A549 (cell line): ENCODE data around the gene SPATA45. TPM values are rescaled to one million over a fixed set of nuclear protein-coding genes. Genes with fewer than 3 reads are reported as not detected.

Source experiments
- ATAC-seq, 2 experiments: fragments of 200-7000 bp in 1 of 2; fragments of >200 bp in 1 of 2; cut with Nextera tagmentation in 1 of 2; cut with Tn5 transposase in 1 of 2; 3 replicates each; pipeline versions ENCODE4 v1.8.0 to v1.9.1; 2018 to 2020; ENCODE audit warnings: mild to moderate bottlenecking in 1 of 2, moderate library complexity in 1 of 2
- CTCF ChIA-PET: fragments of 300-600 bp; sonication (Branson Sonifier 250); formaldehyde crosslinking; extraction: SDS; loops from one replicate; lab custom pipeline; 2021; ENCODE audit warnings: antibody characterized with exemption, inconsistent platforms; lab: Yijun Ruan, JAX
- POLR2A ChIA-PET: fragments of 350-600 bp; formaldehyde crosslinking; extraction: SDS; loops from one replicate; lab custom pipeline; 2021; ENCODE audit warnings: antibody characterized with exemption, inconsistent platforms; lab: Yijun Ruan, JAX
- DNase-seq, 2 experiments: peaks; one replicate each; pipeline versions ENCODE4 v3.0.0 to v3.0.0-alpha.2; 2011 to 2016; ENCODE audit warnings: low read depth in 1 of 2, low spot score in 1 of 2
- FAIRE-seq: peaks from 2 replicates; lab custom pipeline; 2011; peaks lifted over from hg19 to GRCh38; lab: Jason Lieb, UNC
- H3K27ac ChIP-seq, 2 experiments: fragments of >200 bp; sonication (Bioruptor Twin); formaldehyde crosslinking; 3 replicates each; pipeline ENCODE4 v1.5.1; 2016 to 2017
- H3K4me1 ChIP-seq: fragments of >200 bp; sonication (Bioruptor Twin); formaldehyde crosslinking; 3 replicates; pipeline ENCODE4 v1.6.1; 2016
- H3K4me2 ChIP-seq: fragments of >200 bp; sonication (Bioruptor Twin); formaldehyde crosslinking; 3 replicates; pipeline ENCODE4 v1.6.1; 2016
- H3K4me3 ChIP-seq: fragments of >200 bp; sonication (Bioruptor Twin); formaldehyde crosslinking; 3 replicates; pipeline ENCODE4 v1.5.1; 2016
- H3K9me3 ChIP-seq: fragments of >200 bp; sonication (Bioruptor Twin); formaldehyde crosslinking; 3 replicates; pipeline ENCODE4 v1.6.1; 2016
- CBX8 ChIP-seq: fragments of 200-600 bp; sonication (generic); IDR thresholded peaks from 2 replicates; pipeline ENCODE4 v1.6.1; 2016
- CEBPB ChIP-seq, 2 experiments: fragments of >200 bp in 1 of 2; sonication (Bioruptor Twin) in 1 of 2; formaldehyde crosslinking in 1 of 2; IDR thresholded peaks; 2 replicates each; pipeline ENCODE4 v1.6.1; 2012 to 2016
- CHD4 ChIP-seq: fragments of 200-600 bp; sonication (generic); IDR thresholded peaks from 2 replicates; pipeline ENCODE4 v1.6.1; 2016; ENCODE audit warnings: antibody characterized with exemption, mild to moderate bottlenecking, borderline replicate concordance
- EHF ChIP-seq: fragments of 250-450 bp; sonication (Bioruptor Pico); IDR thresholded peaks from 2 replicates; pipeline ENCODE4 v1.5.0; 2020; ENCODE audit warnings: mild to moderate bottlenecking
- FOSL2 ChIP-seq, 2 experiments: fragments of 450-650 bp in 1 of 2; fragments of >200 bp in 1 of 2; sonication (Bioruptor Twin) in 1 of 2; formaldehyde crosslinking; IDR thresholded peaks; 2 replicates each; pipeline versions ENCODE4 v1.5.0 to v1.6.1; 2016 to 2020; ENCODE audit warnings: mild to moderate bottlenecking in 1 of 2, moderate library complexity in 1 of 2
- GATA3 ChIP-seq: IDR thresholded peaks from 2 replicates; pipeline ENCODE4 v1.6.1; 2012; ENCODE audit warnings: borderline replicate concordance
- HEYL ChIP-seq: fragments of 250-450 bp; sonication (Bioruptor Pico); IDR thresholded peaks from 2 replicates; pipeline ENCODE4 v1.8.0; 2021; ENCODE audit warnings: mild to moderate bottlenecking, moderate library complexity
- HOXB13 ChIP-seq: fragments of 250-450 bp; sonication (Bioruptor Pico); IDR thresholded peaks from 2 replicates; pipeline ENCODE4 v1.5.0; 2020; ENCODE audit warnings: low read depth, mild to moderate bottlenecking, moderate library complexity
- JUN ChIP-seq, 2 experiments: fragments of >200 bp; sonication (Bioruptor Twin); formaldehyde crosslinking; IDR thresholded peaks; 2 replicates in 1 of 2; 3 replicates in 1 of 2; pipeline ENCODE4 v1.6.1; 2016 to 2017
- JUNB ChIP-seq: fragments of >200 bp; sonication (Bioruptor Twin); formaldehyde crosslinking; IDR thresholded peaks from 2 replicates; pipeline ENCODE4 v1.6.1; 2016
- MAFK ChIP-seq: fragments of 450-650 bp; IDR thresholded peaks from 2 replicates; pipeline ENCODE4 v1.6.1; 2014; ENCODE audit not compliant: partially characterized antibody
- NFE2L2 ChIP-seq: fragments of 150-350 bp; conservative IDR thresholded peaks from 2 replicates; pipeline ENCODE4 v1.6.1; 2014; ENCODE audit warnings: low read length
- NPAS2 ChIP-seq: fragments of 250-450 bp; sonication (Bioruptor Pico); IDR thresholded peaks from 2 replicates; pipeline ENCODE4 v1.8.0; 2022; ENCODE audit warnings: mild to moderate bottlenecking, moderate library complexity, borderline replicate concordance
- POLR2A ChIP-seq: IDR thresholded peaks from 2 replicates; pipeline ENCODE4 v1.6.1; 2012; ENCODE audit warnings: mild to moderate bottlenecking, low read length
- RAD21 ChIP-seq, 2 experiments: fragments of >200 bp in 1 of 2; sonication (Bioruptor Twin) in 1 of 2; formaldehyde crosslinking in 1 of 2; IDR thresholded peaks in 1 of 2; conservative IDR thresholded peaks in 1 of 2; 2 replicates in 1 of 2; 3 replicates in 1 of 2; pipeline ENCODE4 v1.6.1; 2012 to 2018; ENCODE audit warnings: inconsistent platforms in 1 of 2
- RARB ChIP-seq: fragments of 250-450 bp; sonication (Bioruptor Pico); IDR thresholded peaks from 2 replicates; pipeline ENCODE4 v1.8.0; 2021; ENCODE audit warnings: mild to moderate bottlenecking, moderate library complexity
- RFX5 ChIP-seq: fragments of 450-650 bp; IDR thresholded peaks from 2 replicates; pipeline ENCODE4 v1.7.1; 2014; ENCODE audit warnings: antibody characterized with exemption, mild to moderate bottlenecking, moderate library complexity
- SMC3 ChIP-seq: fragments of >200 bp; sonication (Bioruptor Twin); formaldehyde crosslinking; IDR thresholded peaks from 3 replicates; pipeline ENCODE4 v1.6.1; 2018; ENCODE audit warnings: inconsistent platforms
- ZC3H11A ChIP-seq: fragments of 450-650 bp; IDR thresholded peaks from 2 replicates; pipeline ENCODE4 v1.6.1; 2014; ENCODE audit warnings: antibody characterized with exemption, mild to moderate bottlenecking
- ZNF302 ChIP-seq: fragments of 250-450 bp; sonication (Bioruptor Pico); IDR thresholded peaks from 2 replicates; pipeline ENCODE4 v1.9.0; 2021; ENCODE audit warnings: inconsistent platforms, mild to moderate bottlenecking, moderate library complexity
- WGBS: methylation state at CpG from one replicate; pipeline ENCODE4 v1.1.6; 2017; ENCODE audit errors: missing lambda C conversion rate; 5-methylcytosine and 5-hydroxymethylcytosine counted together
- polyA plus RNA-seq, 4 experiments: library from polyadenylated mRNA; depleted of rRNA in 3 of 4; stranded (reverse); fragments of >200 nt; fragmentation: RNase III in 1 of 4; extraction: RNeasy Plus Mini Kit Qiagen cat#74134 plus additional on column Dnase treatment in 1 of 4; gene quantifications; 2 replicates in 3 of 4; 3 replicates in 1 of 4; pipeline ENCODE4 v1.2.3, GENCODE V29; 2011 to 2017
- TF ChIP-seq, protein P1 (sequence below): fragments of 200-600 bp; sonication (generic); IDR thresholded peaks from 2 replicates; pipeline ENCODE4 v1.6.1; 2016; ENCODE audit warnings: antibody characterized with exemption, mild to moderate bottlenecking, moderate library complexity
- TF ChIP-seq, protein P2 (sequence below): IDR thresholded peaks from 2 replicates; pipeline ENCODE4 v1.6.1; 2012
- TF ChIP-seq, protein P3 (sequence below): fragments of >200 bp; sonication (Bioruptor Twin); formaldehyde crosslinking; IDR thresholded peaks from 3 replicates; pipeline ENCODE4 v1.6.1; 2016

SPATA45 gene
- polyA plus RNA-seq, 2 of the 4 experiments (the other 2 are of a cell fraction), result 0.18 TPM; not detected in 1

DNA sequence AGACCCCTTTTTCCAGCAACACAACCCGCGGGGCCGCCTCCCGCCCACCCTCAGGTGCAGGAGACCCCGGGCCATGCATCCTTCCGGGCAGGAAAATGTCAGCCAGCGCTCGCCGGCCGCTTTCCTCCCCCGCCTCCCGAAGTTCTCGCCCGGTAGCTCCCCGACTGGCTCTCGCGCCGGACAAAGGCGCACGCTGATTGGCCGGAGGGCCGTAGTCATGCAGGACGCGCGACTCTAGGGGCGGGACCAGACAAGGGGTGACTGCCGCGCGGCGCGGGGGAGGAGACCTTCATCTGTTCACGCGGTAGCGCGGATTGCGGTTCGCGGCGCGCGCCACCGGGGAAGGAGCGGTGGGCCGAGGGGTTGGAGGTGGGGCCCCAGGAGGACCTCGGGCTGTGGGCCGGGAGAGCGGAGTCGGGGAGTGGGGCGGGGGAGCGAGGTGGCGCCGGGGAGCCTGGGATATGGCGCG, 10.6 kb upstream of the SPATA45 start, which contains the start of gene FLVCR1 (continued):
- TF ChIP-seq, protein P1, sequence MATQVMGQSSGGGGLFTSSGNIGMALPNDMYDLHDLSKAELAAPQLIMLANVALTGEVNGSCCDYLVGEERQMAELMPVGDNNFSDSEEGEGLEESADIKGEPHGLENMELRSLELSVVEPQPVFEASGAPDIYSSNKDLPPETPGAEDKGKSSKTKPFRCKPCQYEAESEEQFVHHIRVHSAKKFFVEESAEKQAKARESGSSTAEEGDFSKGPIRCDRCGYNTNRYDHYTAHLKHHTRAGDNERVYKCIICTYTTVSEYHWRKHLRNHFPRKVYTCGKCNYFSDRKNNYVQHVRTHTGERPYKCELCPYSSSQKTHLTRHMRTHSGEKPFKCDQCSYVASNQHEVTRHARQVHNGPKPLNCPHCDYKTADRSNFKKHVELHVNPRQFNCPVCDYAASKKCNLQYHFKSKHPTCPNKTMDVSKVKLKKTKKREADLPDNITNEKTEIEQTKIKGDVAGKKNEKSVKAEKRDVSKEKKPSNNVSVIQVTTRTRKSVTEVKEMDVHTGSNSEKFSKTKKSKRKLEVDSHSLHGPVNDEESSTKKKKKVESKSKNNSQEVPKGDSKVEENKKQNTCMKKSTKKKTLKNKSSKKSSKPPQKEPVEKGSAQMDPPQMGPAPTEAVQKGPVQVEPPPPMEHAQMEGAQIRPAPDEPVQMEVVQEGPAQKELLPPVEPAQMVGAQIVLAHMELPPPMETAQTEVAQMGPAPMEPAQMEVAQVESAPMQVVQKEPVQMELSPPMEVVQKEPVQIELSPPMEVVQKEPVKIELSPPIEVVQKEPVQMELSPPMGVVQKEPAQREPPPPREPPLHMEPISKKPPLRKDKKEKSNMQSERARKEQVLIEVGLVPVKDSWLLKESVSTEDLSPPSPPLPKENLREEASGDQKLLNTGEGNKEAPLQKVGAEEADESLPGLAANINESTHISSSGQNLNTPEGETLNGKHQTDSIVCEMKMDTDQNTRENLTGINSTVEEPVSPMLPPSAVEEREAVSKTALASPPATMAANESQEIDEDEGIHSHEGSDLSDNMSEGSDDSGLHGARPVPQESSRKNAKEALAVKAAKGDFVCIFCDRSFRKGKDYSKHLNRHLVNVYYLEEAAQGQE, result peak; percentile 56; the same call in 1 of the 2 replicates
- TF ChIP-seq ZC3H11A, result no peak
- TF ChIP-seq RFX5, result peak; percentile 62
- TF ChIP-seq, all 56 proteins: peak for 7

DNA sequence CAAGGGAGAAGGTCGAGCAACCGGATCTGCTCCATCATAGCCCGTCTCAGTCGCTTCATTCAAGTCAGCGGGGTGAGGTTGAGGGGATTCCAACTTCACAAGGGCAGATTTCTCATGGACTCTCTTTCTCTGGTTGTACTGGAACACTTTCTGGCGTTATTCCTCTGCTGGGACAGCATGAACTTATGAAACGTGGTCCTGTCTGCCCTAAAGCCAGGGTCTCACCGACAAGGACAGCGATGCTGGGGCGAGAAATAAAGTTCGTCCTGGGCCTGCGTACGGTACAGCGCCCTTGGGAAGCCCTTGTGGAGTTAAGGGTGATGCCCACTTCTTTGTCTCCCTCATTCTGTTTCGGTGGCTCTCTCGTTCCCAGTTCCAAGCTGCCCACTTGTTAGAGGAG, 9.3 kb upstream of the SPATA45 start:
- ATAC-seq (no peak), DNase-seq (no peak), FAIRE-seq (no peak)
- no peaks in the 10 kb centered on the region for H3K9me3 ChIP-seq
- WGBS, result 92% methylated on average over 16 of the region's 16 CpGs
- peaks cover 59% of the 10 kb centered on the region for H3K4me1 ChIP-seq
- peak overlapping the region; percentile 86 to 97 for H3K27ac ChIP-seq
- ChIA-PET POLR2A (no interaction called here), CTCF (no interaction called here)
- TF ChIP-seq FOSL2 (IDR thresholded peaks at IDR 0.05), result no peak
- TF ChIP-seq FOSL2 (CRISPR knock-in tag; IDR thresholded peaks at IDR 0.05), result no peak
- TF ChIP-seq RFX5, result no peak
- TF ChIP-seq, all 56 proteins: peak for 0
- peak overlapping the region; percentile 80 for H3K4me3 ChIP-seq
- H3K4me2 ChIP-seq, result peak overlapping the region; percentile 86

DNA sequence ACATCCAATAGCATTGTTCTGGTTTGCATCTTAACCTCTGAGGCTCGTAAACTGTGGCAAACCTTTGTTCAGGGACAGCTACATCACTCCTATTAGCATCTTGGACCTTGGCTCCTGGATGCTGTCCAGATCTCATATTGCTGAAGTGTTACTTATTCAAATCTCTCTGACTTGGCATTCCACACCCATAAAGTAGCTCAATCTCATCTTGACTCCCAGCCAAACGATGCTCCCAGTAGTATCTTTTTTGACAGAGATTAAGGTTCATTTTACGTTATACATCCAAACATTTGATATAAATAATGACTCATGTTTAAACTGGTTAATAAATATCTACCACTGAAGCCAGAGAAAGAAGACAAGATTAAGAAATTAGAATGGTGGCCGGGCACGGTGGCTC, 6.2 kb upstream of the SPATA45 start:
- peak overlapping the region; percentile 63 for H3K4me2 ChIP-seq
- ChIA-PET CTCF (interaction anchor here (1.1 kb wide), 1 partner anchor 38 kb away, joined by 5 read pairs; no protein-coding TSS in a partner anchor), POLR2A (no interaction called here)
- peak overlapping the region; percentile 61 to 72; a peak in 5 of 6 replicates for H3K27ac ChIP-seq
- DNase-seq (peak; percentile 71 to 94), FAIRE-seq (peak; percentile 56), ATAC-seq (peak; percentile 28 to 32)
- peaks cover 4% of the 10 kb centered on the region; the same call in 2 of the 3 replicates for H3K9me3 ChIP-seq
- WGBS, result 3% methylated on average over 5 of the region's 5 CpGs
- H3K4me1 ChIP-seq, result peaks cover 37% of the 10 kb centered on the region
- TF ChIP-seq RAD21 (conservative IDR thresholded peaks at IDR 0.05 in 1 of 2, IDR thresholded peaks at IDR 0.05 in 1 of 2) (0 out of 5 replicates have a peak, but pooled peaks have one; percentile 3 to 20), JUN (IDR thresholded peaks at IDR 0.05) (peak in 1 of 2 experiments; percentile 37; a peak in 2 of 5 replicates), MAFK (peak; percentile 88), NPAS2 (no peak), HOXB13 (no peak), EHF (CRISPR knock-in tag) (no peak), POLR2A (no peak), ZNF302 (CRISPR knock-in tag) (no peak), RARB (CRISPR knock-in tag) (no peak), FOSL2 (IDR thresholded peaks at IDR 0.05) (peak; percentile 67), FOSL2 (CRISPR knock-in tag; IDR thresholded peaks at IDR 0.05) (peak; percentile 89), CHD4 (no peak), GATA3 (peak; percentile 67; the same call in 1 of the 2 replicates), HEYL (CRISPR knock-in tag) (no peak), CEBPB (IDR thresholded peaks at IDR 0.05) (peak in 1 of 2 experiments; percentile 22; a peak in 1 of 4 replicates), JUNB (peak; percentile 65), CBX8 (no peak), SMC3 (0 out of 3 replicates have a peak, but pooled peaks have one; percentile 15), NFE2L2 (no peak)
- TF ChIP-seq, protein P2, sequence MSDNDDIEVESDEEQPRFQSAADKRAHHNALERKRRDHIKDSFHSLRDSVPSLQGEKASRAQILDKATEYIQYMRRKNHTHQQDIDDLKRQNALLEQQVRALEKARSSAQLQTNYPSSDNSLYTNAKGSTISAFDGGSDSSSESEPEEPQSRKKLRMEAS, result peak; percentile 43; the same call in 1 of the 2 replicates
- TF ChIP-seq, protein P3, sequence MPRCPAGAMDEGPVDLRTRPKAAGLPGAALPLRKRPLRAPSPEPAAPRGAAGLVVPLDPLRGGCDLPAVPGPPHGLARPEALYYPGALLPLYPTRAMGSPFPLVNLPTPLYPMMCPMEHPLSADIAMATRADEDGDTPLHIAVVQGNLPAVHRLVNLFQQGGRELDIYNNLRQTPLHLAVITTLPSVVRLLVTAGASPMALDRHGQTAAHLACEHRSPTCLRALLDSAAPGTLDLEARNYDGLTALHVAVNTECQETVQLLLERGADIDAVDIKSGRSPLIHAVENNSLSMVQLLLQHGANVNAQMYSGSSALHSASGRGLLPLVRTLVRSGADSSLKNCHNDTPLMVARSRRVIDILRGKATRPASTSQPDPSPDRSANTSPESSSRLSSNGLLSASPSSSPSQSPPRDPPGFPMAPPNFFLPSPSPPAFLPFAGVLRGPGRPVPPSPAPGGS, result peak; percentile 40; the same call in 1 of the 3 replicates
- no peak overlapping the region for H3K4me3 ChIP-seq
